GM12878 (cell line): ENCODE measurements around the gene PYHIN1. TPM values are rescaled to one million over a fixed set of nuclear protein-coding genes. Genes with fewer than 3 reads are reported as not detected.

Experiments used
- ATAC-seq: fragments of 200-7000 bp; cut with Tn5 transposase; 3 replicates; pipeline ENCODE4 v1.9.1; 2020; ENCODE audit warnings: mild to moderate bottlenecking, moderate library complexity
- BruUV-seq: library from RNA; stranded (reverse); fragments of 400-500 nt; replicated peaks from 2 replicates; lab custom pipeline; 2021; lab: Mats Ljungman, UMichigan
- CTCF ChIA-PET: fragments of 300-600 bp; sonication (Branson Sonifier 250); formaldehyde crosslinking; extraction: SDS; loops from one replicate; lab custom pipeline; 2021; ENCODE audit warnings: inconsistent platforms; lab: Yijun Ruan, JAX
- POLR2A ChIA-PET: fragments of 350-600 bp; formaldehyde crosslinking; extraction: SDS; loops from one replicate; lab custom pipeline; 2021; ENCODE audit warnings: inconsistent platforms; lab: Charles Lee
- RAD21 ChIA-PET: fragments of 300-600 bp; sonication (Branson Sonifier 250); formaldehyde crosslinking; loops from one replicate; lab custom pipeline; 2023; ENCODE audit warnings: antibody characterized with exemption; ENCODE audit not compliant: unreplicated experiment; lab: Charles Lee
- SMC1A ChIA-PET: fragments of 300-600 bp; sonication (Branson Sonifier 250); formaldehyde crosslinking; loops from one replicate; lab custom pipeline; 2023; ENCODE audit not compliant: unreplicated experiment, uncharacterized antibody; lab: Charles Lee
- DNase-seq: peaks from one replicate; pipeline ENCODE4 v3.0.0-alpha.2; 2011; ENCODE audit warnings: low read depth, low spot score
- FAIRE-seq: peaks from 3 replicates; lab custom pipeline; 2011; peaks lifted over from hg19 to GRCh38; lab: Jason Lieb, UNC
- H2AFZ ChIP-seq: 2 replicates; pipeline ENCODE4 v1.6.0; 2011; ENCODE audit warnings: low read depth, low read length, control low read depth; ENCODE audit not compliant: control insufficient read depth
- H3K27ac ChIP-seq: 2 replicates; pipeline ENCODE4 v1.5.1; 2011; ENCODE audit warnings: control low read depth; ENCODE audit not compliant: control insufficient read depth, insufficient read depth
- H3K27me3 ChIP-seq, 2 experiments: replicated peaks in 1 of 2; 2 replicates each; pipeline versions ENCODE4 v1.6.0 to v1.6.1; 2011; ENCODE audit warnings: low read length in 1 of 2; ENCODE audit not compliant: control insufficient read depth in 2 of 2, insufficient read depth in 2 of 2
- H3K36me3 ChIP-seq, 2 experiments: 2 replicates each; pipeline ENCODE4 v1.5.1; 2011; ENCODE audit warnings: low read length in 1 of 2; ENCODE audit not compliant: control insufficient read depth in 2 of 2, insufficient read depth in 2 of 2
- H3K4me1 ChIP-seq: 2 replicates; pipeline ENCODE4 v1.6.1; 2011; ENCODE audit warnings: mild to moderate bottlenecking, low read length, moderate library complexity, mixed read lengths; ENCODE audit not compliant: control insufficient read depth, insufficient read depth
- H3K4me2 ChIP-seq: 2 replicates; pipeline ENCODE4 v1.6.0; 2011; ENCODE audit warnings: control low read depth; ENCODE audit not compliant: control insufficient read depth, insufficient read depth
- H3K4me3 ChIP-seq: fragments of 200-600 bp; sonication (generic); 2 replicates; pipeline ENCODE4 v1.5.1; 2016
- H3K79me2 ChIP-seq: 2 replicates; pipeline ENCODE4 v1.6.0; 2011; ENCODE audit warnings: low read length; ENCODE audit not compliant: control insufficient read depth, insufficient read depth
- H3K9ac ChIP-seq: 2 replicates; pipeline ENCODE4 v1.8.0; 2011; ENCODE audit warnings: low read length, control low read depth, mixed read lengths; ENCODE audit not compliant: control insufficient read depth, insufficient read depth
- H3K9me3 ChIP-seq: replicated peaks from 3 replicates; pipeline ENCODE4 v1.5.1; 2011; ENCODE audit warnings: mild to moderate bottlenecking, low read length; ENCODE audit not compliant: control insufficient read depth, insufficient read depth
- H4K20me1 ChIP-seq: 2 replicates; pipeline ENCODE4 v1.6.0; 2011; ENCODE audit not compliant: control insufficient read depth, insufficient read depth
- CEBPB ChIP-seq, 2 experiments: fragments of 150-350 bp in 1 of 2; IDR thresholded peaks; 2 replicates each; pipeline ENCODE4 v1.6.1; 2012 to 2014; ENCODE audit warnings: low read depth in 2 of 2, low read length in 2 of 2, borderline replicate concordance in 1 of 2, inconsistent platforms in 1 of 2
- EP300 ChIP-seq, 2 experiments: fragments of 150-350 bp in 1 of 2; IDR thresholded peaks; 2 replicates each; pipeline ENCODE4 v1.6.1; 2011 to 2012; ENCODE audit warnings: low read depth in 2 of 2, low read length in 2 of 2, borderline replicate concordance in 1 of 2, improper control_type of control experiment in 1 of 2, inconsistent platforms in 1 of 2; ENCODE audit not compliant: control insufficient read depth in 1 of 2
- GABPA ChIP-seq: IDR thresholded peaks from 2 replicates; pipeline ENCODE4 v1.6.1; 2014; ENCODE audit warnings: antibody characterized with exemption, low read depth, mild to moderate bottlenecking, inconsistent platforms
- IRF4 ChIP-seq: IDR thresholded peaks from 2 replicates; pipeline ENCODE4 v1.6.1; 2011; ENCODE audit warnings: low read depth, low read length
- MEF2A ChIP-seq: IDR thresholded peaks from 2 replicates; pipeline ENCODE4 v1.6.1; 2011; ENCODE audit warnings: low read depth, mild to moderate bottlenecking, low read length, moderate library complexity; ENCODE audit not compliant: insufficient read depth
- MTA2 ChIP-seq: fragments of 450-650 bp; IDR thresholded peaks from 2 replicates; pipeline ENCODE4 v1.6.1; 2016; ENCODE audit warnings: low read depth, mild to moderate bottlenecking, moderate library complexity
- NFIC ChIP-seq: IDR thresholded peaks from 2 replicates; pipeline ENCODE4 v1.6.1; 2012; ENCODE audit warnings: low read depth, mild to moderate bottlenecking, inconsistent platforms, low read length, moderate library complexity
- NFYA ChIP-seq: IDR thresholded peaks from 2 replicates; pipeline ENCODE4 v1.6.1; 2011; ENCODE audit warnings: low read depth, mild to moderate bottlenecking, low read length, improper control_type of control experiment, borderline replicate concordance
- NRF1 ChIP-seq: conservative IDR thresholded peaks from 2 replicates; pipeline ENCODE4 v1.6.1; 2011; ENCODE audit warnings: mild to moderate bottlenecking, low read depth, low read length, improper control_type of control experiment
- PAX5 ChIP-seq: IDR thresholded peaks from 2 replicates; pipeline ENCODE4 v1.6.1; 2011; ENCODE audit warnings: low read depth, low read length, borderline replicate concordance
- PML ChIP-seq: IDR thresholded peaks from 2 replicates; pipeline ENCODE4 v1.6.1; 2012; ENCODE audit warnings: low read length, inconsistent platforms
- POLR2AphosphoS5 ChIP-seq: IDR thresholded peaks from 2 replicates; pipeline ENCODE4 v1.6.1; 2011; ENCODE audit warnings: mild to moderate bottlenecking, low read length, inconsistent platforms
- REST ChIP-seq: IDR thresholded peaks from 2 replicates; pipeline ENCODE4 v1.6.1; 2012; ENCODE audit warnings: mild to moderate bottlenecking, low read depth, low read length
- RFX5 ChIP-seq: IDR thresholded peaks from 2 replicates; pipeline ENCODE4 v1.6.1; 2011; ENCODE audit warnings: low read depth, low read length, improper control_type of control experiment
- SPI1 ChIP-seq: IDR thresholded peaks from 2 replicates; pipeline ENCODE4 v1.6.1; 2011; ENCODE audit warnings: low read depth, mild to moderate bottlenecking, low read length, moderate library complexity, borderline replicate concordance; ENCODE audit not compliant: insufficient read depth
- STAT3 ChIP-seq: IDR thresholded peaks from 2 replicates; pipeline ENCODE4 v1.6.1; 2011; ENCODE audit warnings: low read depth, low read length, improper control_type of control experiment
- ZNF24 ChIP-seq: fragments of 450-650 bp; IDR thresholded peaks from 2 replicates; pipeline ENCODE4 v1.6.1; 2017; ENCODE audit warnings: antibody characterized with exemption, mild to moderate bottlenecking
- WGBS: methylation state at CpG from one replicate; pipeline ENCODE4 v1.1.6; 2016; ENCODE audit warnings: low lambda C conversion rate; ENCODE audit not compliant: insufficient replicate concordance, insufficient coverage; ENCODE audit errors: missing lambda C conversion rate; 5-methylcytosine and 5-hydroxymethylcytosine counted together
- in situ Hi-C: fragments of 300-500 bp; cut with MboI; formaldehyde crosslinking; loops from 9 replicates; pipeline ENCODE4 v1.14.3; 2018; ENCODE audit warnings: mixed read lengths
- intact Hi-C: fragments of 100-400 bp; cut with micrococcal nuclease; formaldehyde crosslinking; loops from one replicate; pipeline ENCODE4 v1.14.2; 2022; ENCODE audit not compliant: unreplicated experiment
- polyA plus RNA-seq, 11 experiments: library from polyadenylated mRNA; depleted of rRNA in 4 of 11; unstranded in 6 of 11; stranded (reverse) in 5 of 11; fragments of >200 nt; fragmentation: Nextera tagmentation in 4 of 11; fragmentation: Illumina TruSeq in 1 of 11; extraction: Ambion mirVana in 4 of 11; extraction: Trizol in 1 of 11; gene quantifications; 1 replicate in 1 of 11; 2 replicates in 10 of 11; pipeline versions ENCODE4 v1.2.1 to v1.2.3, GENCODE V29; 2011 to 2016; ENCODE audit warnings: inconsistent platforms in 2 of 11, missing spikeins in 2 of 11, low read depth in 1 of 11
- total RNA-seq, 4 experiments: library from RNA; depleted of rRNA in 3 of 4; stranded (reverse); fragments of >200 nt in 3 of 4; fragmentation: Illumina TruSeq in 1 of 4; extraction: Trizol in 1 of 4; gene quantifications; 2 replicates each; pipeline versions ENCODE4 v1.2.1 to v1.2.3, GENCODE V29; 2013 to 2021
- TF ChIP-seq, protein P1 (sequence below): fragments of 450-650 bp; IDR thresholded peaks from 2 replicates; pipeline ENCODE4 v1.6.1; 2016; ENCODE audit warnings: mild to moderate bottlenecking

Gene PYHIN1
- total and polyA plus RNA-seq, 10 of the 15 experiments (the other 5 are each of a cell fraction or from before 2014, with no cell fraction given), result 0.19 to 7.2 (median 0.38) TPM

DNA sequence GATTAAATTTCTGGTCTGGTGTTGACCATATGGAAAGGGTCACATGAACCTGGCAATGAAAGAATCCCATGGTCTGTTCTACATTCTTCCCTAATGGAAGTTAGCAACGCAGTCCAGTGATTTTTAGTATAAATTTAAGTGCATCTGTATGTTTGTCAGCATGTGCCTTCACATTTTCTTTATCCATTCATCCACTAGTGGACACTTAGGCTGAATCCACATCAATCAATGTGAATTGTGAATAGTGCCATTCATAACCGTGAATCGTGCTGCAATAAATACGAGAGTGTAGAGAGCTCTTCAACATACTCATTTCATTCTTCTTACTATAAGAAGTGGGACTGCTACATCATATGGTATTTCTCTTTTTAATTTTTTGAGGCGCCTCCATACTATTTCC, 65.6 kb downstream of the PYHIN1 start (continued):
- TF ChIP-seq, protein P1, sequence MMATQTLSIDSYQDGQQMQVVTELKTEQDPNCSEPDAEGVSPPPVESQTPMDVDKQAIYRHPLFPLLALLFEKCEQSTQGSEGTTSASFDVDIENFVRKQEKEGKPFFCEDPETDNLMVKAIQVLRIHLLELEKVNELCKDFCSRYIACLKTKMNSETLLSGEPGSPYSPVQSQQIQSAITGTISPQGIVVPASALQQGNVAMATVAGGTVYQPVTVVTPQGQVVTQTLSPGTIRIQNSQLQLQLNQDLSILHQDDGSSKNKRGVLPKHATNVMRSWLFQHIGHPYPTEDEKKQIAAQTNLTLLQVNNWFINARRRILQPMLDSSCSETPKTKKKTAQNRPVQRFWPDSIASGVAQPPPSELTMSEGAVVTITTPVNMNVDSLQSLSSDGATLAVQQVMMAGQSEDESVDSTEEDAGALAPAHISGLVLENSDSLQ, result no peak
- TF ChIP-seq NRF1 (no peak), NFYA (no peak), MTA2 (no peak), RFX5 (no peak), STAT3 (no peak)

DNA sequence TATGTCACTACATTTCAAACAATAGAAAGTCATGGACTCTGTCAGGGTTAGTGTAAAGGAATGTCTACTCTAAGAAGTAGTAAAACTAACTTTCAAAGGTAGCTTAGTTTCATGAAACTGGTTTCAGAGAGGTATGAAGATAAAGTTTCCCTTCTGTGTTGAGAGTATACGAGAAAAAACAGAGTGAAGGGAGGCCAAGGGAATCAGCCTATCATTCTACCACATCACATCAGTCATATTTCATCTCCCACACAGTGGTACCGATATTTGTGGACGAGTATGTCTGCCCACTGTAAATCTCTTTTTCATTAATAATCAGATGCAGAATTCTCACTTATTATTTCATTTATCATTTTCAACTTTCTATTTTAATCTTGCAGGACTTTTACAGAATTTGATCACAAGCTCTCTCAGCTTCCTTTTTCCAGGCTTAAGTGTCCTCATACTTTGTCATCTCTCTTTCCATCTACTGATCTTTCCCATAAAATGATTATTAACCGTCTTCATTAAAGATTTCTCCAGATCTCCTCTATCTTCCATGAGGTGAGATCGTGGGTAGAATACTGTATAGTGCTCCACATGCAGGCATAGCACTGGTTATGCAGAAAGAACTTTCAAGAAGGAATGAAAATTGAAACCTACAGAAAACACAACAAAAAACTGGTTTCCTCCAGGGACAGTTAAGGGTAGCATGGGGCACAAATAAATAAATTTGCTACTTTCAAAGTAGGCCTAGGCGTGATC, 66.9 kb downstream of the PYHIN1 start:
- WGBS, result 30% methylated on average over 6 of the region's 6 CpGs
- Histone ChIP-seq H3K27me3 (no peaks in the 10 kb centered on the region), H3K36me3 (no peaks in the 10 kb centered on the region; a peak in 1 of 4 replicates), H3K79me2 (no peaks in the 10 kb centered on the region), H3K9ac (peak overlapping the region; percentile 21; the same call in 1 of the 2 replicates), H3K4me2 (peak overlapping the region; percentile 68), H3K27ac (no peak overlapping the region), H2AFZ (peak overlapping the region; percentile 65), H4K20me1 (no peaks in the 10 kb centered on the region), H3K4me3 (no peak overlapping the region), H3K9me3 (no peaks in the 10 kb centered on the region), H3K4me1 (peaks cover 7% of the 10 kb centered on the region)
- ChIA-PET CTCF (interaction anchor here (0.7 to 3.5 kb wide), 39 partner anchors 8 to 795 kb away, joined by 3 to 62 read pairs (median 5); partner anchors contain the start of genes AIM2 and MNDA), SMC1A (interaction anchor here (0.6 to 3.1 kb wide), 38 partner anchors 9 to 795 kb away, joined by 3 to 59 read pairs (median 5); partner anchors contain the start of genes AIM2, IFI16 and MNDA), RAD21 (interaction anchor here (0.5 to 3.4 kb wide), 29 partner anchors 8 to 876 kb away, joined by 3 to 37 read pairs (median 5); partner anchors contain the start of genes AIM2, IFI16 and MNDA), POLR2A (interaction anchor here (0.9 to 1.0 kb wide), 2 partner anchors 78 to 168 kb away, joined by 3 to 4 read pairs; partner anchors contain the start of gene AIM2)
- in situ Hi-C loops, result loop anchor here (5.0 kb wide), 2 partner anchors 206 to 491 kb away; no protein-coding TSS in a partner anchor
- no peak for FAIRE-seq
- no TSS peak for BruUV-seq
- no peak for DNase-seq
- ATAC-seq, result peak; percentile 51
- intact Hi-C loops, result loop anchor here (1.0 to 10.0 kb wide), 6 partner anchors 47 to 793 kb away; no protein-coding TSS in a partner anchor
- TF ChIP-seq PML (no peak), REST (no peak), SPI1 (no peak), NFIC (no peak), PAX5 (no peak), EP300 (IDR thresholded peaks at IDR 0.05; ENCODE audit: borderline replicate concordance in 1 of 2, control insufficient read depth in 1 of 2, low read depth in 2 of 2, low read length in 2 of 2) (no peak), MEF2A (no peak), IRF4 (no peak), CEBPB (IDR thresholded peaks at IDR 0.05; ENCODE audit: borderline replicate concordance in 1 of 2, low read depth in 2 of 2, low read length in 2 of 2) (no peak), POLR2AphosphoS5 (no peak), GABPA (no peak), ZNF24 (no peak)
